Testis (tissue), 3 donors: Measurements from ENCODE around the gene TNXB. TPM values are rescaled to one million over a fixed set of nuclear protein-coding genes. Genes with fewer than 3 reads are reported as not detected.

ENCODE experiments used
- DNase-seq: peaks from one replicate; pipeline ENCODE4 v3.0.0-alpha.2; 2019
- H3K27ac ChIP-seq, 2 donors: fragments of 200-600 bp; sonication (generic); one replicate each; pipeline ENCODE4 v1.5.1; 2019
- H3K27me3 ChIP-seq: fragments of 200-600 bp; sonication (generic); one replicate; pipeline ENCODE4 v1.5.1; 2019
- H3K36me3 ChIP-seq: fragments of 200-600 bp; sonication (generic); one replicate; pipeline ENCODE4 v1.5.1; 2017; ENCODE audit warnings: low read depth; ENCODE audit errors: missing control alignments
- H3K4me1 ChIP-seq: fragments of 200-600 bp; sonication (generic); one replicate; pipeline ENCODE4 v1.5.1; 2019
- H3K4me3 ChIP-seq, 2 donors: fragments of 200-600 bp; sonication (generic); one replicate each; pipeline ENCODE4 v1.5.1; 2017 to 2019
- H3K9me3 ChIP-seq: fragments of 200-600 bp; sonication (generic); one replicate; pipeline ENCODE4 v1.5.1; 2017
- CTCF ChIP-seq, 3 experiments: fragments of 450-650 bp in 2 of 3; fragments of 200-600 bp in 1 of 3; sonication (generic) in 1 of 3; IDR thresholded peaks; one replicate each; pipeline ENCODE4 v1.5.1; 2016 to 2019; ENCODE audit warnings: antibody characterized with exemption in 3 of 3, mild to moderate bottlenecking in 2 of 3, moderate library complexity in 1 of 3
- POLR2A ChIP-seq: fragments of 450-650 bp; IDR thresholded peaks from one replicate; pipeline ENCODE4 v1.6.1; 2017; ENCODE audit warnings: antibody characterized with exemption, mild to moderate bottlenecking, moderate library complexity
- WGBS, 2 donors: methylation state at CpG; one replicate each; pipeline ENCODE4 v1.1.5; 2018; 5-methylcytosine and 5-hydroxymethylcytosine counted together
- intact Hi-C: fragments of 100-400 bp; cut with DNase I; formaldehyde crosslinking; loops from one replicate; pipeline ENCODE4 v1.15.1; 2023; ENCODE audit warnings: low total_unique reads
- polyA plus RNA-seq: library from polyadenylated mRNA; stranded (reverse); fragments of 350-450 nt; fragmentation: Illumina TruSeq; extraction: RNeasy Lipid Tissue Mini Kit (QIAGEN cat#74804); gene quantifications from one replicate; pipeline ENCODE4 v1.2.3, GENCODE V29; 2014; ENCODE audit warnings: low read depth, low replicate concordance; ENCODE audit not compliant: insufficient read depth
- total RNA-seq, 2 donors: library from RNA; depleted of rRNA; stranded (reverse); fragments of >200 nt; gene quantifications; one replicate each; pipeline ENCODE4 v1.2.3, GENCODE V29; 2016

TNXB gene
- total and polyA plus RNA-seq, 3 donors from 2014 or later: 42.4 to 78.2 (median 44.0) TPM

DNA sequence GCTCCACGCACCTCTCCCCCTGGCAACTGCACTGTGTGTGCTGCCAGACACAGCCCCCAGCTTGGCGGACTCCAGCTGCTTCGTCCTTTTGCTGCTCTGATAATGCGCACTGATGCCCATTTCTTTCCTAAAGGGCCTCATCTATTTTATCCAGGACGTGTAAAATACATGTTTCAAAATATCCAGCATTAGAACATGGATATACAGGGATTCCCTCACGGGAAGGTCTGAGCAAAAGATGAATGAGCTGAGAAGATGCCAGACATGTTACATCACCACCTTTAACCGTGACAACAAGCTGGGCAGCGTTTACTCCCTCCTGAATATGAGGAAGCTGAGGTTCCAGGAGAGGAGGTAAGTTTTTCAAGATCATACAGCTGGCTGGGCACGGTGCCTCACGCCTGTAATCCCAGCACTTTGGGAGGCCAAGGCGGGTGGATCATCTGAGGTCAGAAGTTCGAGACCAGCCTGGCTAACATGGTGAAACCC lies 32.8 kb downstream of the TNXB start:
- no peaks in the 10 kb centered on the region for H3K27me3 ChIP-seq
- peaks cover 35% of the 10 kb centered on the region for H3K4me1 ChIP-seq
- no peak for DNase-seq
- no peaks in the 10 kb centered on the region for H3K9me3 ChIP-seq
- TF ChIP-seq POLR2A: no peak
- TF ChIP-seq CTCF (IDR thresholded peaks at IDR 0.05): no peak
- H3K27ac ChIP-seq: no peak overlapping the region
- WGBS, 2 donors: 45 to 63% methylated on average over 12 of the region's 12 CpGs
- no peaks in the 10 kb centered on the region for H3K36me3 ChIP-seq
- intact Hi-C loops: no loop called here
- no peak overlapping the region for H3K4me3 ChIP-seq

DNA sequence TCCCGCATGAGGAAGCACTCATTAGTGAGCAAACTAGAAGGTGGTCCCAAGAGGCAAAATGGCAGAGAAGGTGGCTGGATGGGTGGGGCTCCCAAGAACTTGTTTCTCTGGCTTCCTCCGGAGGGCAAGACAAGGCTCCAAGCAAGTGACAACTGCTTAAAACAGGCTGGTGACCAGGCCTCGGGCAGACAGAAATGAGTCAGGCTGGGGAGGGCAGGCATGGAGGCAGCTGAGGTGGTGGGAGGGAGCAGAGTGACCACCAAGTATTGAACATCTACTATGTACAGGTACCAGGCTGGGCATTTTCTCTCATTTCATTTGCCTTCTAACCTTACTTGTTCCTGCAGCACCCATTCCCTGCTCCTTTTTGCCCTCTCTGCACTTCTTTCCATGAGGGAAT lies 33.4 kb downstream of the TNXB start:
- H3K36me3 ChIP-seq: no peaks in the 10 kb centered on the region
- TF ChIP-seq POLR2A: no peak
- no peak for DNase-seq
- H3K27ac ChIP-seq: no peak overlapping the region
- H3K9me3 ChIP-seq: no peaks in the 10 kb centered on the region
- 86 to 90% methylated on average over 3 of the region's 3 CpGs for WGBS, 2 donors
- no peak overlapping the region for H3K4me3 ChIP-seq
- peaks cover 29% of the 10 kb centered on the region for H3K4me1 ChIP-seq
- no peaks in the 10 kb centered on the region for H3K27me3 ChIP-seq
- intact Hi-C loops: no loop called here

DNA sequence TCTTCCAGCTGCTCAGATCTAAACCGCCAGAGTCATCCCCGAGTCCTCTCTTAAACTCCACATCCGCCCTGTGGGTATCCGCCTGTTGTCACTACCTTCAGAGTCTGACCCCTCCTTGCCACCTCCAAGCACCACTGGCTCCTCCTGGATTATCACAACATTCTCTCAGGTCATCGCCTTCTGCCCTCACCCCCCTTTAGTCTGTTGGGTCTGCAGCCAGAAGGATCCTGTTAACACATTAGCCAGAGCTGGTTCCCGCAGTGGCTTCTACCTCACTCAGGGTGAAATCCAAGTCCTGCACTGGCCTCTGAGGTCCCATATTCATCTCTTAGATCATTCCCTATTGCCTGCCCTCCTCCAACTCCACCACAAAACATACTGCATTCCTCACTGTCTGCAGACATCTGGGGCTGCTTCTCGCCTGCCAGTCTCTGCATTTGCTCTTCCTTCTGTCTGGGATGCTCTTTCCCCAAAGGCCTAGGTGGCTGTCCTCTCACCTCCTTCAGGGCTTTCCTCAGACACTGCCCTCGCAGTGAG lies 34.1 kb downstream of the TNXB start:
- H3K36me3 ChIP-seq: no peaks in the 10 kb centered on the region
- 93 to 94% methylated on average over 8 of the region's 8 CpGs for WGBS, 2 donors

GRCh38 chr6:32073613-32074012 lies 35.5 kb downstream of the TNXB start:
- TF ChIP-seq CTCF (IDR thresholded peaks at IDR 0.05) (no peak), POLR2A (no peak)
- Histone ChIP-seq H3K36me3 (no peaks in the 10 kb centered on the region), H3K9me3 (no peaks in the 10 kb centered on the region), H3K27me3 (no peaks in the 10 kb centered on the region), H3K4me1 (peaks cover 15% of the 10 kb centered on the region), H3K4me3 (no peak overlapping the region), H3K27ac (no peak overlapping the region)
- 95 to 97% methylated on average over 10 of the region's 10 CpGs for WGBS, 2 donors
- intact Hi-C loops: no loop called here
- DNase-seq: no peak

More for the DNA sequence above, 34.1 kb downstream of the TNXB start:
- H3K4me1 ChIP-seq: peaks cover 26% of the 10 kb centered on the region
- H3K27ac ChIP-seq: no peak overlapping the region
- DNase-seq: no peak
- H3K27me3 ChIP-seq: no peaks in the 10 kb centered on the region
- H3K9me3 ChIP-seq: no peaks in the 10 kb centered on the region
- no peak overlapping the region for H3K4me3 ChIP-seq
- intact Hi-C loops: no loop called here
- TF ChIP-seq POLR2A: no peak
- no peak for TF ChIP-seq CTCF (IDR thresholded peaks at IDR 0.05)

DNA sequence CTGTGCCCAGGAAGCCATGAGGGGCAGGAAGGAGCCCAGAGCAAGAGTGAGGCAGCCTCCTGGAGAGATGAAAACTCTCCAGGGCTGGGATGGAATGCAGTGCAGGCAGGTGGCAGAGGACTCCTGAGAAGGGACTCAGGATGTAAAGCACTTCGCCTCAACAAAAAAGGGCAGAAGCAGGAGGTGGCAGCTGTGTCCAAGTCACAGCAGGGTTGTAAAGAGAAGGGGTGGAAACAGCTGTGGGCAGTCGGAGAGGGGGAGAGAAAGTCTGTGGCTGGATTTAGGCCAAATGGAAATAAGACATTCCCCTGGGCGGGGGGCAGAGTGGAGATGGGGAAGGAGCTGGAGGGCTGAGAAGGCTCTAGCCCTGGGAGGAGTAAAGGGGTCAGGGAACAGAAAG lies 36.0 kb downstream of the TNXB start:
- no peak overlapping the region for H3K4me3 ChIP-seq
- TF ChIP-seq POLR2A (no peak), CTCF (IDR thresholded peaks at IDR 0.05) (no peak)
- H3K27ac ChIP-seq: no peak overlapping the region
- DNase-seq: no peak
- no peaks in the 10 kb centered on the region for H3K9me3 ChIP-seq
- WGBS, 2 donors: 94 to 96% methylated on average over 3 of the region's 3 CpGs
- intact Hi-C loops: no loop called here
- H3K4me1 ChIP-seq: peaks cover 13% of the 10 kb centered on the region
- no peaks in the 10 kb centered on the region for H3K36me3 ChIP-seq
- H3K27me3 ChIP-seq: no peaks in the 10 kb centered on the region
